PFSK-1 (cell line): ENCODE data around the gene RANBP17.

Experiments
- FOXP2 ChIP-seq: optimal IDR thresholded peaks from 2 replicates; pipeline ENCODE3; 2011; ENCODE audit warnings: borderline replicate concordance, control low read depth, inconsistent platforms; ENCODE audit not compliant: insufficient read depth; ENCODE audit errors: extremely low read length, extremely low read depth
- POLR2AphosphoS5 ChIP-seq: IDR thresholded peaks from 2 replicates; pipeline ENCODE4 v1.6.1; 2012; ENCODE audit warnings: low read depth, mild to moderate bottlenecking, control low read depth, low read length, moderate library complexity
- REST ChIP-seq, 2 experiments: IDR thresholded peaks; 2 replicates each; pipeline versions ENCODE4 v1.6.1 to v1.8.0; 2011 to 2012; ENCODE audit warnings: low read depth in 2 of 2, low read length in 2 of 2, control low read depth in 1 of 2, inconsistent platforms in 1 of 2, mild to moderate bottlenecking in 1 of 2, moderate library complexity in 1 of 2; ENCODE audit not compliant: insufficient read depth in 1 of 2
- SIN3A ChIP-seq: IDR thresholded peaks from 2 replicates; pipeline ENCODE4 v1.6.1; 2012; ENCODE audit warnings: mild to moderate bottlenecking, low read length, moderate library complexity, borderline replicate concordance; ENCODE audit not compliant: insufficient read depth
- TAF1 ChIP-seq: IDR thresholded peaks from 2 replicates; pipeline ENCODE4 v1.6.1; 2012; ENCODE audit warnings: low read length, control low read depth, borderline replicate concordance; ENCODE audit not compliant: insufficient read depth

The RANBP17 gene

DNA sequence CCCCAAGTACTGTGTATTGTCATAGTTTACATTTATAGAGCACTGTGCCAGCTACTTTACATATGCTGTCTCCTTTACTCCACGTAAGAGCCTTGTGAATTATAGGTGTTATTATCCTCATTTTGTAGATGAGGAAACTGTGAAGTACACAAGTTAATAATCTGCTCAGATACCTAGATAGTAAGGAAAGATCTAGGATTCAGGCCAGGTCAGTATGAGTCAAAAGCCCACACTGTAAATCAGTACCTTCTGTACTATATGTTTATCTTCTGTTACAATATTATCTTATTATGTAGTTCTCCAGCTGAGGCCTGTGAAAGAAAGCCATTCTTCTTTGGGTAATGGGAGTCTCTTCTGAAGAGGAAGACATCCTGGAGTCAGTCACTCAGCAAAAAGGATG, 374.8 kb downstream of the RANBP17 start:
- no peak for TF ChIP-seq REST (IDR thresholded peaks at IDR 0.05; ENCODE audit: insufficient read depth in 1 of 2, low read depth in 2 of 2, low read length in 2 of 2)
- TF ChIP-seq TAF1, result no peak
- no peak for TF ChIP-seq POLR2AphosphoS5
- no peak for TF ChIP-seq FOXP2

DNA sequence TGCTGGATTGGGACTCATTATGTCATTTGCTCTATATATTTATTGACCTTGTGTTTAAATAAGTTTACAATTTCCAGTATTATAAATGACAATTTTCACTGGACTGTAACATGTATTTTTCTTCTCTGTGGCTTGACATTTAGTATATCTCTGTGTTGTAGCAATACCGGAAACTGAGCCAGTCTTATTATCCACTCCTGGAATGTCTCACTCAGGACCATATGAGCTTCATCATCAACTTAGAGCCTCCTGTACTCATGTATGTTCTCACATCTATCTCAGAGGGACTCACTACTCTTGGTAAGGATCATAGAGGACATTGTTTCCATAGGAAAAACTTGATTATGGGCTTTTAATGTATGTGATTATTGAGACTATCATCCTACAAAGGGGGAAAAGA, 380.7 kb downstream of the RANBP17 start:
- TF ChIP-seq TAF1 (no peak), POLR2AphosphoS5 (no peak), SIN3A (no peak), REST (IDR thresholded peaks at IDR 0.05; ENCODE audit: insufficient read depth in 1 of 2, low read depth in 2 of 2, low read length in 2 of 2) (no peak), FOXP2 (no peak)

DNA sequence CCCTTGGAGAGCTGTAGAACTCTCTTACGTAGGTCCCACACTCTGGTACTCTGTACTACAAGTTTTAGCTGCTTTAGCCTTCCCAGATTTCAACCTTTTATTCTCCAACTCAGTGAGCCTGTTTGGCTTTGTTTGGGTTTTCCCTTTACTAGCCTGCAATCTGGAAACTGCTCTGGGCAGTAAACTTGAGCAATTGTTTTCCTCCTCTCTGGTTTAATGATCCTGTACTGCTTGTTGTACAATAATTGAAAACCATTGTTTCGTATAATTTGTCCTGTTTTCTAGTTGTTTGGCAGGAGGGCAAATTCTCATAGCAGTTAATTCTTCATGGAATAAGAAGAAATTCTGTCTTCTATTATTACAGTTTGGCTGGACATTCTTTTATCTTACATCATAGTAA, 384.4 kb downstream of the RANBP17 start:
- TF ChIP-seq FOXP2 (no peak), SIN3A (no peak), POLR2AphosphoS5 (no peak), REST (IDR thresholded peaks at IDR 0.05; ENCODE audit: insufficient read depth in 1 of 2, low read depth in 2 of 2, low read length in 2 of 2) (no peak), TAF1 (no peak)

- TF ChIP-seq TAF1, result no peak
- TF ChIP-seq REST (IDR thresholded peaks at IDR 0.05; ENCODE audit: insufficient read depth in 1 of 2, low read depth in 2 of 2, low read length in 2 of 2), result no peak
- no peak for TF ChIP-seq SIN3A
- TF ChIP-seq FOXP2, result no peak
Observed at GRCh38 chr5:171249460-171249859, 387.6 kb downstream of the RANBP17 start.

DNA sequence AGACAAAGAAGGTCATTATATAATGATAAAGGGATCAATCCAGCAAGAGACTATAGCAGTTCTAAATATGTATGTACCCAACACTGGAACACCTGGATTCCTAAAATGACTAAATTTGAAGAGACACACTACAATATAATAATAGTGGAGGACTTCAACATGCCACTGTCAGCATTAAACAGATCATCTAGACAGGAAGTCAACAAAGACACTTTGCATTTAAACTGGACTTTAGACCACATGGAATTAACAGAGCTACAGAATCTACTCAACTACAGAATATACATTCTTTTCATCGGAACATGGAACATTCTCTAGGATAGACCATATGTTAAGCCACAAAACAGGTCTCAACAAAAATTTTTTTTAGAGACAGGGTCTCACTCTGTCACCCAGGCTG, 388.9 kb downstream of the RANBP17 start:
- TF ChIP-seq FOXP2, result no peak
- no peak for TF ChIP-seq POLR2AphosphoS5
- TF ChIP-seq REST (IDR thresholded peaks at IDR 0.05; ENCODE audit: insufficient read depth in 1 of 2, low read depth in 2 of 2, low read length in 2 of 2), result no peak
- no peak for TF ChIP-seq SIN3A
- no peak for TF ChIP-seq TAF1
